HG03159 (cell line): ENCODE results near the gene PRPF31.
"Not testable (repeated sequence)": the region's sequence is repeated elsewhere in the genome, so short reads cannot be mapped to it uniquely, and the experiment has no call there.

Experiments
- ATAC-seq: cut with Tn5 transposase; IDR thresholded peaks from one replicate; pipeline ENCODE4 v1.9.1; 2021; ENCODE audit warnings: mild to moderate bottlenecking, moderate library complexity; ENCODE audit not compliant: unreplicated experiment

PRPF31 gene

DNA sequence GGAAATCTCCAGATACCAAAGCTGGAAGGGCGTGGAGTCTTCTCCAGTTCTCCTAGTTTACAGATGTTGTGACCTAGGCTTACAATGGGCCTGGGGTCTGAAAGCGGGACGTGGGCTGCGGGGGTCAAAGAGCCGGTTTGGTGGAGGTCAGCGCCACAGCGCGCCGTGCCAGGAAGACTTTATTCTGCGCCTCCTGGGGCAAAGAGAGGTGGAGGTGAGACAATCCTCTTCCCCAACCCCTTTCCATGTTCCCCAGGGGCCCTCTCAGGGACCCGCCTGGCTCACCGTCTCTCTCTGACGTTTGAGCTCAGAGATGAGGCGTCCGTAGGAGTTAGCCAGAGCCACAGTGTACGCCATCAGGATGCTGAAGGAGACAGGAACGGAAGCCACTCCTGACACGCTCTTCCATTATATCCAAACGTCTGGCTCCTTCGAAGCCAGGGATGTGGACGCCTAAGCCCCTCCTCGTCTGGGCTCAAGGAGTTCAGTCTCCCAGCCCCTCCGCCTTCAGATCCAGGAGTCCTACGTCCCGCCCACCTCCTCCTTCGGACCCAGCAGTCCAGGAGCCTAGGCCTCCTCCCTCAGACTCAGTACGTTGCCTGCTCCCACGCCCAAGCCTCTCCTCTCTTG lies 44.7 kb downstream of the PRPF31 start:
- no peak for ATAC-seq

- no peak for ATAC-seq
Observed at GRCh38 chr19:54160854-54161253, 45.3 kb downstream of the PRPF31 start.

DNA sequence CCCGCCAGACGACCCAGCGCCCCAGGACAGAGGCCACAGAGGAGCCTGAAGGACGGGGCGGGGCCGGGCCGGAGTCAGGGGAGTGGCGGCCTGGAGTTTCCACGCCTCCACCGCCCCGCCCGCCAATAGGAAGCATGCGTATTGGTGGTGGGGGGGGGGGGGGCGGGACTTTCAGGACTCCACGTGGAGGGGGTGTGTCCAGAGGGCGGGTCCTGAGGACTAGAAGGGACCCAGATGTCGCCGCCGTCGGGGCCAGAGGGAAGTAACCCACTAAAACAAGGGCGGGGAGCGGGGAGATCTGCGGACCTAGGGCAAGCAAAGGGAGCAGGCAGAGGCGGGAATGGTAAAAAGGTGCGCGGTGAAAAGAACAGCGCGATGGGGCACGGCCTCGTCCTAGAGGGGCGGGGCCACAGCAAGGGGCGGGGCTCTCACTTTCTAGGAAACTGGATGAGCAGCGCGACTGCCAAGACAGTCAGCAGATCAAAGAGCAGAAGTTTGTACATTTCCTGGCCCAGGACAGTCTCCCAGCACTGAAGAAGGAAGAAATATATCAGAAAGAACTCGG lies 46.8 kb downstream of the PRPF31 start:
- peak; percentile 17 for ATAC-seq

DNA sequence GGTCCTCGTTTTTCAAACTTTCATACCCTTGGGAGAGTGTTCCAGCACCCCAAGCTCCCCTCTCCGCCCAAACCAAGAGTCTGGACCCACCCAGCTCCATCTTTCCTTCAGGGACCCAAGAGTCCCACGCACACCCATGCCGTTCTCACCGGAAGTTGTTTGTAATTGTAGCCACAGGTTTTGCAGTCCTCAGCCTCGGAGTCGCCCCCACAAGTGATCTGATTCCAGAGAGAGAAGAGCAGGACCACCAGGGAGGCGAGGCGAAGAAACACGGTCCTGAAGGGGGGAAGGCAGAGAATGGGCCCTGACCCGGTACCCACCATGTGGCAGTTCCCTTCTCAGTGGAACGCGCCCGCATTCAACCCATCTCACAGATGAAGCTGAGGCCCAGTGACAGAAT lies 47.3 kb downstream of the PRPF31 start:
- no peak for ATAC-seq

- ATAC-seq, result no peak
Observed at GRCh38 chr19:54164369-54165068, 49.0 kb downstream of the PRPF31 start.

DNA sequence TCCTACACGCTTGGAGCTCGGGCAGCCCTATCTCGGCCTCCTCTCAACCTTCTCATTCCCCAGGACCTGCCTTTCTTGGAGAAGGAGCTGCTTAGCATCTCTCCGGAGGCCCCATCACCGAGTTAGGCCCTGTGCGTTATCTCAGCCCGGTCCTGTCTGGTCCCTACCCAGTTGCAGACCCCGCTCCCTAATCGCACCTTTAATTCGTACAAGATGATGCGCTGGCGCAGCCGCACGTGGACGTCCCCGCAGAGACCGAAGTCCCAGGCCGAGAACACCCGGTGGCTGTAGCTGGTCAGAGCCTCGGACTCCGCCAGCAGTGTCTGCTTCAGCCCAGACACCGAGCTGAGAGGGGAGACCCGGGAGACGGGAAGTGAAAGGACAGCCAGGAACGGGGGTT lies 49.7 kb downstream of the PRPF31 start:
- ATAC-seq, result no peak

DNA sequence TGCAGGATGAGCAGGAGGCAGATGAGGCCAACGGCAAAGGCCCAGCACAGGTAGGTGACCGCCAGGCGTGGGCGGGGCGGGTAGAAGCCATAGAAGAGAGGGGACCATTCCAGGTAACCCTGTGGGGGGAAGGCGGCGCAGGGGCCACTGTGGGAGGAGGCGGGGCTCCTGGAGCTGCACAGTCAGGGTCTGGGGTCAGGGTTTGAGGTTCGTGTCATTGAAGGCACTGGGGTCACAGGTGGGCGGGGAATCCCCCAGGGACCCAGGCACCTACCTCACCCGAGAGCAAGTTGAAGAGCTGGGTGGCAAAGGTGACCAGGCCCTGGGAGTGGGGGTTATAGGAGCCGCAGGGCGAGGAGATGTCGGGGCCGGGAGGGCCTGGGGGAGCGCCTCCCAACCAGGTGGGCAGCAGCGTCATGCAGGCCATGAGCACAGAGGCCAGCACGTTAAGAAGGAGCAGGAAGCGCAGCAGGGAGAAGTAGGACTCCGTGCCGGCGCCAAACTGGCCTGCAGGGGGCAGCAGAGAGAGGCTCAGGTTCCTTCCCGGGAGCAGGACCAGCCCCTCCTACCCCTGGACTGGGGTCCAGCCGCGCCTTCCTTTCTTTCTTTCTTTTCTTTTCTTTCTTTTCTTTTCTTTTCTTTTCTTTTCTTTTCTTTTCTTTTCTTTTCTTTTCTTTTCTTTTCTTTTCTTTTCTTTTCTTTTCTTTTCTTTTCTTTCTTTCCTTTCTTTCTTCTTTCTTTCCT lies 52.8 kb downstream of the PRPF31 start:
- no peak for ATAC-seq

- ATAC-seq, result no peak
Observed at GRCh38 chr19:54169149-54169740, 53.7 kb downstream of the PRPF31 start.

- not testable (repeated sequence) for ATAC-seq
Observed at GRCh38 chr19:54171736-54172431, 56.3 kb downstream of the PRPF31 start.

GRCh38 chr19:54172471-54173358 lies 57.2 kb downstream of the PRPF31 start, which contains the start of gene TMC4:
Gene TMC4 (minus strand): TSS chr19:54173160. CDS start chr19:54173117, 43 bp downstream.
- ATAC-seq, result no peak

- no peak for ATAC-seq
Observed at GRCh38 chr19:54173359-54173699, 57.8 kb downstream of the PRPF31 start.

- no peak for ATAC-seq
Observed at GRCh38 chr19:54173951-54174834, 58.6 kb downstream of the PRPF31 start.

- ATAC-seq, result no peak
Observed at GRCh38 chr19:54178581-54179261, 63.2 kb downstream of the PRPF31 start.

DNA sequence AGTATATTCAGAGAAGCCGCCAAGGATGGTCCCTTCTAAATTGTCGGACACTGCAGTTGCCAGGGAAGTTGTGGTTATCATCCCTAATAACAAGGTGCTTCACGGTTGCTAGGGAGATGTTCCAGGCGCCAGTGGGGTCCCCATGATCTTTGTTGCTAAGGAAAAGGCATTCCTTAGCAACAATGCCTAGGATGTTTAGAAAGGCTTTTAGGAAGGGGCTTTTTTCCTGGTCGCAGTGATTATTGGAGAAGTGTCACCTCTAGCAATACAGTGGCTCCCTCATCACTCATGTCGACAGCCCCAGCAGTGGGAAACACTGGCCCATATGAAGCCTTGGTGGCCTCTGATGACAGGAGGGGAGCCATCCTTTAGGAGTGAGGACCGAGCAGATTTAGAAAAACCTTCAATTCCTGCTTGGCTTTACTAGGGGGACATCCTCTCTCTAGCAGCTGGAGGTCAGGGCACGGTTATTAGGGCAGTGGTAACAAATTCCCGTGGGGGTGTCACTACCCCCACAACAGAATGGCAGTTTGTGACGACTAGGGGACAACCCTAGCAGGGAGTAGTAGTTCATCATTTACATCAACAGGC lies 63.8 kb downstream of the PRPF31 start:
- ATAC-seq, result no peak

- ATAC-seq, result no peak
Observed at GRCh38 chr19:54179921-54180461, 64.4 kb downstream of the PRPF31 start.

GRCh38 chr19:54180691-54181091 lies 65.1 kb downstream of the PRPF31 start:
- ATAC-seq, result no peak
